Stimulated activated naive CD4-positive, alpha-beta T cell treated with Interleukin-2 at 50 U/mL for 16 hours (primary cell): Measurements from ENCODE around the gene PRKG2.
"Not testable (repeated sequence)": the region's sequence is repeated elsewhere in the genome, so short reads cannot be mapped to it uniquely, and the experiment has no call there.

Source experiments
- DNase-seq: peaks from one replicate; lab custom pipeline; 2025; lab: John Stamatoyannopoulos, UW

Gene PRKG2

GRCh38 chr4:81214881-81215868 lies at the start of gene PRKG2:
Gene PRKG2 (minus strand): TSS chr4:81215222. CDS start chr4:81205047, 10,175 bp downstream.
- no peak for DNase-seq

DNA sequence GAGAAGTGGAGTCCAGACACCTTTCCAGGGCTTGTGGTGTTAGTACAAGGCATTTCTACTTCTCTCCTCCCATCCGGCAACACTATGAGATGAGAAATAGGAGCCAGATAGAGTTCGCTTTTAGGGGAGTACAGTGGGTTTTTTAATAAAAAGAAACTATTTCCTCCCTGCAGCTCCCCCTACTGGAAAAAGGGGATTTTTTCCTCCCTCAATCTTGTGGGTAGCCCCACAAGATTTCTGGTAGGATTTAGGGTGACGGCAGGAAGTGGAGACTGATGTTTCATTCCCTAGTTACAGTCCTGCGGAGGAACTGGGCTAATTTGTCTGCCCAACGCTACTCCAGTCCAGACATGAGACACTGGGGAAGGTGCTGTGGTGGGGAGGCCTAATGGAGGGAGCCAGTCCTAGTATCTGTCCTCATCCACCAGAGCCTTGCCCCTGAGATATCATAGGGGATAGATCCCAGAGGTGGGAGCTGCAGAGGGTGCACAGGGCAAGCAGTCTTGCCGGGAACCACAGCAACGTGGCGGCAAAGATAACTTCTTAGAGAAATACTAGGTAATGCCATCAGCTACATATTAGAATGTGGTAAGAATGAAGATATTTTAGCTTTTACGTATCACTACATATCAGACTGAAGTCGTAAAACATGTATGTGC lies 45.5 kb upstream of the PRKG2 start:
- DNase-seq = no peak

DNA sequence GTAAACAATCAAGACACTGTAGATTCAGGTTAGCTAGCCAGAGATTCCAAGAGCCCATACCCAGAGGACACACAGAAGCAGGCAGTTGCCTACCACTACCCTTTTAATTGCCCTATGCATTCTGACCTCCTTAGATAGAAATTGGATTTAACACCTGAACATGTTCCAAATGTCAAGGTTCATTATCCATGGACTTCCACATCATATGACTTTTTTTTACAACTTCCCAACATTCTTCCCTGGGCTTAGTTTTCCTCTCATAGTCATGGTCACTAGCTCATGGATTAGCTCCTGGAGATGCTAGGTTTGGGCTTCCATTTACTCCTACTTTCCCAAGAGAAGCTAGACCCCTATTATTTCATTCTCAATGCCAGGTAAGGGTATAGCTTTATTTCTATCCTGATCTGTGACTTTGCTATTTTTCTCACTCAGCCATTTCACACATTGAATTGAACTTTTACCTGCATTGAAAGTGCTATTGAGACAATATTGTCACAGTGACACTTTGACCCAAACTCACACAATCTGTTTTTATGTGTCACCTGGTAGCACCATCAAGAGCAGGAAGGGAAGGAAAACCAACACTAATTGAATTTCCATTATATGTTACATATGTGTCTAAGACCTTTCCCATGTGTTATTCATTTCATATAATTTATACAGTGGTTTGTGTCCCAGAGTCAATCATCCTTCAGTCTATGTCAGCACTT lies 44.0 kb upstream of the PRKG2 start:
- no peak for DNase-seq

GRCh38 chr4:81257816-81258215 lies 42.8 kb upstream of the PRKG2 start:
- no peak for DNase-seq

DNA sequence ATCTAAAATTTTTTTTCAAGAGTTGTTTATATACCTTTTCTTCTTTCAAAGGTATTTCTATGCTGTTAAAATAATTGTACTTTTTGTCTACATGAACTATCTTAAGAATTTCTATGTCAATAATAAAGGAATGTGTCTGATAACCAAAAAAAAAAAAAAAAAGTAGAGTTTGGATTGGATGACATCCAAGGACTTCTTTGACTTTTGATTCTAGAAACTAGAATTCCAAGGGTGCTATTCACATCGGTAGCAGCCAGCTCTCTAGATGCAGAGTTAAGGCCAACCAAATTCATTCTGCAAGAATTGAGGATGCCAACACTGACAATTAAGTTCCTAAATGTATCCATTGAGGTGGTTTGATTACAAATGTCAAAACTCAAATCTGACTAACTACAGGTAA lies 42.0 kb upstream of the PRKG2 start:
- DNase-seq = no peak

DNA sequence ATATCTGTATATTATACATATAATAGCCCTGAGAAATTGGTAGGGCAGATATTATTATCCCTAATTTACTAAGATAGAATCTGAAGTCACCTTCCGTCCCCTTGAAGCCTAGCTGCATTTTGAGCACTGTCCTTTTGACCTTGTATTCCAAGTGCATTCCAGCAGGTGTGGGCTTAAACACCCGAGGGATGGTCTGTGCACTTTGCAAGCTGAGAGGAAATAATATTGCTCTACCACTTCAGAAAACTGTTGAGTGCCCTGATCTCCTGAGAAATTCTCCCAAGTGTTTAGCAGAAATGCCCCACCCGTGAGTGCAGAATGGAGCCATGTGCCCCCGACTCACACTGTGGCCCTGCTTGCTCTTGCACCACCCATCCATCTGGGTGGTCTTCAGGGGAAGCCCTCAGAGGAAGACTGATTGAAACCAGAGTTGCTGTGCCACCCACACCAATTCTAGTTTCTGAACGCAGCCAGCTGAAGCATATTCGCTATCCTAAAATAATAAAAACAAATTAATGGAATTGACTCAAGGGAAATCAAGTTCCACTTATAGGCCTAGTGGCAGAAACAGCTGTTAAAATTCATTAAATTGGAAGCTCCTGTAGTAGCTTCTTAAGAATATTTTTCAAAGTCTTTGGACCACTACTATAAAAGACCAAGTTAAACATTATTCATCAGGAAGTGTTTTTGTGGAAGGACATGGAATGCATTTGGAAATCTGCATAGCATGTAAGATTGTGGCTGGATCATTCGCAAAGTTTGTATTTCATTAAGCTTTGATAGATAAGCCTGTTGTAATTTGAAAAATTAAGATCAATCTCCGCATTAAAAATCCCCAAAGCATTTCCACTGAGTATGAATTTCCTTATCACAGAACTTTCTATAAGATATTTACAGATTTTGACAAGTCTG lies 41.3 kb upstream of the PRKG2 start:
- no peak for DNase-seq

DNA sequence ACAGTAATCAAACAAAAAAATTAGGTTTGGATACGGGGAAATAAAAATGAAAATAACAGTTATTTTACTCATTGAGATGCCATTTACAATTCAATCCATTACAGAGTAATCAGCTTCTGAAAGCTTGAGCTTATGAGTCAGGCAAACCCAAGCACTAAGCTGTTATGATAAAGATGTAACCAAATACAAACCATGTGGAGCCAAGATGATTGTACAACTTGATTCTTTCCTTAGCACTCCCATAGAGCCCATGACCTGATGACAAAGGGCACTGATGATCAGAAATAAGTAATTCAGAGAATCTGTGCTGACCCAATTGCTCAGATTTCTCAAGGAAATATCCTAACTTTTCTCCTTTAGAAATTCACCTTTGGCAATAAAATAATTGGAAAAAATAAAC lies 40.5 kb upstream of the PRKG2 start:
- no peak for DNase-seq

- no peak for DNase-seq
Measured at GRCh38 chr4:81250430-81250829, 35.4 kb upstream of the PRKG2 start.

- DNase-seq = no peak
Measured at GRCh38 chr4:81245218-81246009, 30.4 kb upstream of the PRKG2 start.

DNA sequence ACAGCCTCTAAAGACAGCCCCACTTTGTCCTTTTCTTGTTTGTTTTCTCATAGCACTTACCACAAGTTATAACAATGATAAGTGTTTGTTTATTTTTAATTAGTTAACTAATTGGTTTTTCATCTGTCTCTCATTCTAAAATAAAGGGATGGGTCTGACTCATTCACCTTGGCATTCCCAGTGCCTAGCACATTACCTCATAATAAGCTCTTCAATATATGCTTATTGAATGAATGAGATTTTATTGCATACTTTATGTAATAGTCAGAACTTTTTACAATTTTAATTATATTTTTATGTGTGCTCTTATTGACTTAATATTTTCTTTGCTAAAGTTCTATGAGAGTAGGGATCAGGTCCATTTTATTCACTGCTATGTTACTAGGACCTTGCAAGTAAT lies 22.8 kb upstream of the PRKG2 start:
- DNase-seq = no peak

- DNase-seq = no peak
Measured at GRCh38 chr4:81235982-81236749, 21.1 kb upstream of the PRKG2 start.

DNA sequence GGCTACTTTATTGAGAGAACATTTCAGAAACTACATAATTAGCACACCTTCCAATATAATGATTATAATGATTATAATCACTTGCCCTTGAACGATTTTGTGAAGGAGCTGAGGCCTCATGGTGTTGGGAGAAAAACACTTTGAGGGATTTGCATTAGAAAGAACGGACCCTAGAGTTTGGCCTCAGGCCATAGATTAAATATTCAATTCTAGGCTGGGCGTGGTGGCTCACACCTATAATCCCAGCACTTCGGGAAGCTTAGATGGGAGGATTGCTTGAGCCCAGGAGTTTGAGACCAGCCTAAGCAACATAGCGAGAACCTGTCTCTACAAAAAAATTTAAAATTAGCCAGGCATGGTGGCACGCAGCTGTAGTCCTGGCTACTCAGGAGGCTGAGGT lies 12.9 kb upstream of the PRKG2 start:
- DNase-seq = no peak

GRCh38 chr4:81227138-81227537 lies 12.1 kb upstream of the PRKG2 start:
- no peak for DNase-seq

- no peak for DNase-seq
Measured at GRCh38 chr4:81225252-81225651, 10.2 kb upstream of the PRKG2 start.

- not testable (repeated sequence) for DNase-seq
Measured at GRCh38 chr4:81222082-81222472, 7.1 kb upstream of the PRKG2 start.

DNA sequence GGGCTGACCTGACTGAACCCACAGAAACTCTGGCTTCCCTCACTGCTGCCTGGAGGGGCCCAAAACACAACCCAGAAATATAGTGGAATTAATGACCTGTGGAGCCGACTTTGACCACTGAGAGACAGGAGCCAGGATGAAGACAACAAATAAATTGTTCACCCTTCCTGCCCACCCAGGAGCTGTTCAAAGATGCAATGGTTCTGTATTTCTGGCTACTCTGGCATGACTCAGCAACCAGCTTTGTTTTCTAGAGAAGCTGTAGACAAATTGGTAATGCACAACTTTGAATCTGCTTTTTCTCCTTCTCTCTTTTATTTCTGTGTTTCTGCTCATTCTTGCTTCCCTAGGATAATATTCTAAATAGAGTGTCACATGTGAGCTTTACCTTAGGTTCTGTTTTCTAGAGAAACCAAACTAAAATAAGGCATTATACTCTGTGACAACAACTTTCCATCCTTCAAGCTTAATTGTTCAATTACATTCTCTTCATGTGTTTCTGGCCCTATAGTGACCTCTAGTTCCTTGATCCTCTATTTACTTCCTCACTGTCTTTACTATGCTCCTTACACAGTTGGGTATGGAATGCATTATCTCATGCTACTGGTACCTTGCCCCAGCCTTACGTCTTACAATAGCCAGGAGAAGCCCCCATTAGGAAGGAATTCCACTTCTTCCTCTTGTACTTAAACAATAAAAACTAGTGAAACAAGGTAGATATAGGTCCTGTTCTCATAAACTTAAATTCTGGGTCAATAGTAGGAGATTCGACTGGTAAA lies 6.5 kb upstream of the PRKG2 start:
- DNase-seq = no peak

GRCh38 chr4:81220271-81220670 lies 5.2 kb upstream of the PRKG2 start:
- DNase-seq = no peak

GRCh38 chr4:81218206-81218605 lies 3.2 kb upstream of the PRKG2 start:
- DNase-seq = no peak

- no peak for DNase-seq
Measured at GRCh38 chr4:81217779-81218178, 2.8 kb upstream of the PRKG2 start.
